ENCODE measurements around the gene CELA2B.
"Not testable (repeated sequence)": the region's sequence is repeated elsewhere in the genome, so short reads cannot be mapped to it uniquely, and the experiment has no call there.

Gene CELA2B

GRCh38 chr1:15445390-15446122 is 30.3 kb upstream of the CELA2B start:
- no peak for DNase-seq

- DNase-seq, result no peak
Measured at GRCh38 chr1:15446212-15446611, 29.7 kb upstream of the CELA2B start.

GRCh38 chr1:15448877-15449462 is 26.9 kb upstream of the CELA2B start:
- no peak for DNase-seq

GRCh38 chr1:15449567-15449966 is 26.3 kb upstream of the CELA2B start:
- DNase-seq, result no peak

GRCh38 chr1:15451014-15451722 is 24.7 kb upstream of the CELA2B start:
- DNase-seq, result no peak

- no peak for DNase-seq
Measured at GRCh38 chr1:15452216-15452615, 23.7 kb upstream of the CELA2B start.

GRCh38 chr1:15452866-15453571 is 22.9 kb upstream of the CELA2B start:
- no peak for DNase-seq

GRCh38 chr1:15453734-15454133 is 22.2 kb upstream of the CELA2B start:
- no peak for DNase-seq

- DNase-seq, result no peak
Measured at GRCh38 chr1:15454256-15454655, 21.6 kb upstream of the CELA2B start.

- DNase-seq, result no peak
Measured at GRCh38 chr1:15455522-15455921, 20.4 kb upstream of the CELA2B start.

- DNase-seq, result no peak
Measured at GRCh38 chr1:15456313-15456954, 19.5 kb upstream of the CELA2B start, which contains the start of gene CELA2A. Gene CELA2A (plus strand): TSS chr1:15456732. CDS start chr1:15456754, 22 bp downstream.

GRCh38 chr1:15457585-15457984 is 18.3 kb upstream of the CELA2B start:
- no peak for DNase-seq

- not testable (repeated sequence) for DNase-seq
Measured at GRCh38 chr1:15458388-15458787, 17.5 kb upstream of the CELA2B start.

GRCh38 chr1:15459771-15460707 is 15.9 kb upstream of the CELA2B start:
- DNase-seq, result no peak

GRCh38 chr1:15460708-15461095 is 15.2 kb upstream of the CELA2B start:
- DNase-seq, result no peak

- not testable (repeated sequence) for DNase-seq
Measured at GRCh38 chr1:15463064-15463800, 12.7 kb upstream of the CELA2B start.

- not testable (repeated sequence) for DNase-seq
Measured at GRCh38 chr1:15463926-15464322, 12.0 kb upstream of the CELA2B start.

GRCh38 chr1:15465674-15466073 is 10.2 kb upstream of the CELA2B start:
- no peak for DNase-seq

- DNase-seq, result not testable (repeated sequence)
Measured at GRCh38 chr1:15466955-15467625, 8.8 kb upstream of the CELA2B start.

- no peak for DNase-seq
Measured at GRCh38 chr1:15468145-15468544, 7.8 kb upstream of the CELA2B start.

Data from bone marrow (tissue), 2 donors.